Activated CD4-positive, alpha-beta memory T cell treated with anti-CD3 and anti-CD28 coated beads for 36 hours (primary cell): ENCODE data around the gene NOTCH1. TPM values are rescaled to one million over a fixed set of nuclear protein-coding genes. Genes with fewer than 3 reads are reported as not detected.

Source experiments
- CTCF ChIA-PET: fragments of 350-600 bp; sonication (Branson Sonifier 250); formaldehyde crosslinking; loops from one replicate; lab custom pipeline; 2021; ENCODE audit warnings: antibody characterized with exemption, inconsistent platforms; lab: Charles Lee
- POLR2A ChIA-PET: fragments of 350-600 bp; sonication (Branson Sonifier 250); formaldehyde crosslinking; loops from one replicate; lab custom pipeline; 2021; ENCODE audit warnings: antibody characterized with exemption; lab: Charles Lee
- DNase-seq: peaks from one replicate; pipeline ENCODE4 v3.0.0-alpha.2; 2020
- H3K27ac Mint-ChIP-seq: one replicate; pipeline ENCODE4 v1.8.0; 2021; ENCODE audit warnings: mixed read lengths
- H3K27me3 Mint-ChIP-seq: one replicate; pipeline ENCODE4 v1.8.0; 2021; ENCODE audit warnings: mixed read lengths
- H3K36me3 Mint-ChIP-seq: one replicate; pipeline ENCODE4 v1.8.0; 2021; ENCODE audit warnings: mixed read lengths
- H3K4me1 Mint-ChIP-seq: one replicate; pipeline ENCODE4 v1.8.0; 2021; ENCODE audit warnings: low read depth, mixed read lengths
- H3K4me3 Mint-ChIP-seq: one replicate; pipeline ENCODE4 v1.8.0; 2021; ENCODE audit warnings: mild to moderate bottlenecking, mixed read lengths
- H3K9me3 Mint-ChIP-seq: one replicate; pipeline ENCODE4 v1.8.0; 2021; ENCODE audit warnings: mixed read lengths
- intact Hi-C: fragments of 100-400 bp; cut with micrococcal nuclease; formaldehyde crosslinking; loops from one replicate; pipeline ENCODE4 v1.15.1; 2023
- total RNA-seq, 2 experiments: library from RNA; stranded (reverse); gene quantifications; one replicate each; pipeline ENCODE4 v1.2.3, GENCODE V29; 2021

The NOTCH1 gene
- total RNA-seq, 2 experiments from 2014 or later: 67.0 to 68.3 TPM

- H3K27ac Mint-ChIP-seq: no peak overlapping the region
Observed at GRCh38 chr9:136484153-136485048, 61.4 kb downstream of the NOTCH1 start.

GRCh38 chr9:136483589-136484152, 62.2 kb downstream of the NOTCH1 start:
- Mint-ChIP-seq H3K36me3 (peaks cover 10% of the 10 kb centered on the region), H3K27me3 (no peaks in the 10 kb centered on the region), H3K9me3 (no peaks in the 10 kb centered on the region), H3K4me1 (peaks cover 27% of the 10 kb centered on the region), H3K27ac (peak overlapping the region; percentile 98), H3K4me3 (peak overlapping the region; percentile 77)
- intact Hi-C loops: loop anchor here (1.0 to 5.0 kb wide), 9 partner anchors 46 to 740 kb away; partner anchors contain the start of genes DNLZ, INPP5E, NOTCH1 and PHPT1
- DNase-seq: peak; percentile 96
- ChIA-PET POLR2A (interaction anchor here (0.6 kb wide), 1 partner anchor 109 kb away, joined by 3 read pairs; no protein-coding TSS in a partner anchor), CTCF (interaction anchor here (0.6 to 9.0 kb wide), 13 partner anchors 16 to 219 kb away, joined by 3 to 106 read pairs (median 5); no protein-coding TSS in a partner anchor)

More at GRCh38 chr9:136484153-136485048, 61.4 kb downstream of the NOTCH1 start:
- intact Hi-C loops: loop anchor here (1.0 to 5.0 kb wide), 4 partner anchors 47 to 367 kb away; partner anchors contain the start of genes INPP5E and TMEM250
- no peak for DNase-seq
- no peaks in the 10 kb centered on the region for H3K27me3 Mint-ChIP-seq
- H3K4me3 Mint-ChIP-seq: peak overlapping the region; percentile 50
- no peaks in the 10 kb centered on the region for H3K9me3 Mint-ChIP-seq
- H3K4me1 Mint-ChIP-seq: peaks cover 25% of the 10 kb centered on the region
- H3K36me3 Mint-ChIP-seq: peaks cover 10% of the 10 kb centered on the region
- POLR2A ChIA-PET: interaction anchor here (0.6 to 1.3 kb wide), 3 partner anchors 55 to 244 kb away, joined by 3 to 7 read pairs (median 3); no protein-coding TSS in a partner anchor
- CTCF ChIA-PET: interaction anchor here (0.6 to 9.0 kb wide), 25 partner anchors 39 to 563 kb away, joined by 3 to 106 read pairs (median 4); partner anchors contain the start of gene AGPAT2

- H3K27me3 Mint-ChIP-seq: no peaks in the 10 kb centered on the region
- H3K4me3 Mint-ChIP-seq: peak within 1 kb of the TSS; percentile 98
- CTCF ChIA-PET: interaction anchor here (0.6 to 9.0 kb wide), 8 partner anchors 15 to 189 kb away, joined by 3 to 106 read pairs (median 20); no protein-coding TSS in a partner anchor
- H3K36me3 Mint-ChIP-seq: peaks cover 10% of the 10 kb centered on the region
- intact Hi-C loops: loop anchor here (1.0 to 5.0 kb wide), 9 partner anchors 46 to 740 kb away; partner anchors contain the start of genes DNLZ, INPP5E, NOTCH1 and PHPT1
- H3K9me3 Mint-ChIP-seq: no peaks in the 10 kb centered on the region
- POLR2A ChIA-PET: interaction anchor here (0.6 kb wide), 1 partner anchor 110 kb away, joined by 3 read pairs; no protein-coding TSS in a partner anchor
- H3K27ac Mint-ChIP-seq: peak within 1 kb of the TSS; percentile 98
- DNase-seq: peak; percentile 100
- peaks cover 30% of the 10 kb centered on the region for H3K4me1 Mint-ChIP-seq
Observed at GRCh38 chr9:136482793-136483588, 62.9 kb downstream of the NOTCH1 start, which contains the start of gene SEC16A. TSS of gene SEC16A (minus strand) at chr9:136483040. CDS start at chr9:136477615, 5,425 bp downstream.

GRCh38 chr9:136482046-136482792, 63.6 kb downstream of the NOTCH1 start:
- POLR2A ChIA-PET: no interaction called here
- H3K27ac Mint-ChIP-seq: peak overlapping the region; percentile 94

GRCh38 chr9:136481558-136481957, 64.3 kb downstream of the NOTCH1 start:
- Mint-ChIP-seq H3K27ac (peak overlapping the region; percentile 94), H3K27me3 (no peaks in the 10 kb centered on the region), H3K4me1 (peaks cover 30% of the 10 kb centered on the region), H3K4me3 (peak overlapping the region; percentile 98), H3K9me3 (no peaks in the 10 kb centered on the region), H3K36me3 (peaks cover 16% of the 10 kb centered on the region)
- ChIA-PET CTCF (interaction anchor here (1.8 kb wide), 1 partner anchor 150 kb away, joined by 3 read pairs; no protein-coding TSS in a partner anchor), POLR2A (no interaction called here)
- intact Hi-C loops: loop anchor here (5.0 kb wide), 2 partner anchors 44 to 364 kb away; partner anchors contain the start of genes INPP5E and TMEM250
- DNase-seq: no peak

More at GRCh38 chr9:136482046-136482792, 63.6 kb downstream of the NOTCH1 start:
- no peaks in the 10 kb centered on the region for H3K9me3 Mint-ChIP-seq
- peak; percentile 47 for DNase-seq
- peak overlapping the region; percentile 98 for H3K4me3 Mint-ChIP-seq
- CTCF ChIA-PET: no interaction called here
- peaks cover 30% of the 10 kb centered on the region for H3K4me1 Mint-ChIP-seq
- H3K27me3 Mint-ChIP-seq: no peaks in the 10 kb centered on the region
- H3K36me3 Mint-ChIP-seq: peaks cover 15% of the 10 kb centered on the region
- intact Hi-C loops: loop anchor here (2.0 to 5.0 kb wide), 3 partner anchors 45 to 367 kb away; partner anchors contain the start of genes INPP5E, PHPT1 and TMEM250

- Mint-ChIP-seq H3K36me3 (peaks cover 33% of the 10 kb centered on the region), H3K4me1 (peaks cover 18% of the 10 kb centered on the region), H3K27me3 (no peaks in the 10 kb centered on the region), H3K9me3 (no peaks in the 10 kb centered on the region), H3K27ac (no peak overlapping the region), H3K4me3 (no peak overlapping the region)
- no peak for DNase-seq
- ChIA-PET POLR2A (interaction anchor here (1.0 kb wide), 1 partner anchor 33 kb away, joined by 3 read pairs; no protein-coding TSS in a partner anchor), CTCF (no interaction called here)
- intact Hi-C loops: no loop called here
Observed at GRCh38 chr9:136476369-136477150, 69.3 kb downstream of the NOTCH1 start.

GRCh38 chr9:136474974-136475865, 70.6 kb downstream of the NOTCH1 start:
- POLR2A ChIA-PET: interaction anchor here (1.0 kb wide), 1 partner anchor 31 kb away, joined by 3 read pairs; no protein-coding TSS in a partner anchor
- intact Hi-C loops: no loop called here
- DNase-seq: no peak
- peaks cover 9% of the 10 kb centered on the region for H3K4me1 Mint-ChIP-seq
- no peak overlapping the region for H3K4me3 Mint-ChIP-seq
- peaks cover 33% of the 10 kb centered on the region for H3K36me3 Mint-ChIP-seq
- no peak overlapping the region for H3K27ac Mint-ChIP-seq
- H3K27me3 Mint-ChIP-seq: no peaks in the 10 kb centered on the region
- H3K9me3 Mint-ChIP-seq: no peaks in the 10 kb centered on the region
- CTCF ChIA-PET: interaction anchor here (1.7 kb wide), 1 partner anchor 13 kb away, joined by 4 read pairs; no protein-coding TSS in a partner anchor

GRCh38 chr9:136474021-136474640, 71.7 kb downstream of the NOTCH1 start:
- no peak overlapping the region for H3K27ac Mint-ChIP-seq
- no peaks in the 10 kb centered on the region for H3K27me3 Mint-ChIP-seq
- peaks cover 30% of the 10 kb centered on the region for H3K36me3 Mint-ChIP-seq
- no peak for DNase-seq
- peaks cover 4% of the 10 kb centered on the region for H3K4me1 Mint-ChIP-seq
- intact Hi-C loops: no loop called here
- POLR2A ChIA-PET: no interaction called here
- H3K4me3 Mint-ChIP-seq: no peak overlapping the region
- no peaks in the 10 kb centered on the region for H3K9me3 Mint-ChIP-seq
- CTCF ChIA-PET: interaction anchor here (1.7 kb wide), 1 partner anchor 14 kb away, joined by 4 read pairs; no protein-coding TSS in a partner anchor

- Mint-ChIP-seq H3K27ac (no peak overlapping the region), H3K36me3 (peaks cover 30% of the 10 kb centered on the region), H3K4me1 (no peaks in the 10 kb centered on the region), H3K4me3 (no peak overlapping the region), H3K27me3 (no peaks in the 10 kb centered on the region), H3K9me3 (no peaks in the 10 kb centered on the region)
- intact Hi-C loops: no loop called here
- DNase-seq: no peak
- POLR2A ChIA-PET: no interaction called here
- CTCF ChIA-PET: no interaction called here
Observed at GRCh38 chr9:136473354-136473721, 72.5 kb downstream of the NOTCH1 start.
